ENCODE measurements around the gene RHEBL1.

RHEBL1 gene

DNA sequence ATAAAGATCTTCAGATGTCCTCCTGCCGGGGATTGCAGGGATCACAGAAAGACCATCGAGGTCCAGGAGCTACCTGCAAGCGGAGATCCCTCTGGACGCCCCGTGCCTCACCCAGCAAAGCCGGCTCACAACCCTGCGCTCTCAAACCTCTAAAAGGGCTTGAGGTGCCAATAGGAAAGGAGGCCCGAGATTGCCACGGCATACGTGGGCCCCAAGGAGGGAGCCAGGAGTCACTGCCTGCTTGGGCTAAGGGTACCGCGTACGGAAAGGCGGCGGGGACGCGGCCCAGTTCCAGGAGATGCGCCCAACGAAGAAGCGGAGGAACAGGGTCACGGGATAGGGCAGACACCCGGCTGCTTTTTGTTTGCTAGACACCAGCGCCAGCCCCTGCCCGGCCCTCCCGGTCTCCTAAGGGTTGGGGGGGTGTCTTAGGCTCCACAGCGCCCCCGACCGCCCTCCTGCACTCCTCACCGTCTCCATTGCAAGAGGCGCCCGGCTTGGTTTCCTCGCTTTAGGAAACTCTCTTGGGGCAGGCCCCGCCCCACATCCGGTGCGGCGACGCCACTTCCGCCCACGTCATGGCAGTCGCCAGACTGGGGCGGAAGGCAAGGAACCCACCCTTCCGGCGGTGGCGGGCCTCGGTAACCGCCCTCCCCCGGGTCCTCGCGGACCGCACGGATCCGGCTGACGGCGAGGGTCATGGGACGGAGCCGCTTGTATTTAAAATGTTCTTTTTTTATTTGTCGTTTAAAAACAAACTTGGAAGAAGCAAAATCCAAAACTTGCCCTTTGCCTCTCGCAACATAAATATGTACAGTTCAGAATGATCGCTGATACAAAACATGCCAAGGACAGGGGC lies 51.3 kb downstream of the RHEBL1 start, which contains the start of gene PRKAG1:
Gene PRKAG1 (minus strand): TSS at position 516 of the 859 bp plus-strand sequence. CDS start 36 bp downstream, at position 480.
- POLR2A ChIA-PET, result interaction anchor here (0.6 to 1.7 kb wide), 6 partner anchors 9 to 55 kb away, joined by 3 to 6 read pairs (median 4); partner anchors contain the start of gene RHEBL1
- TF ChIP-seq ZNF114 (tag by site-specific recombination; IDR thresholded peaks at IDR 0.05), result no peak
- TF ChIP-seq WT1 (tag by site-specific recombination; IDR thresholded peaks at IDR 0.05), result peak; percentile 23; the same call in 1 of the 2 replicates
- no peak for TF ChIP-seq ZNF544 (tag by site-specific recombination; IDR thresholded peaks at IDR 0.05)
- peak; percentile 54; the same call in 1 of the 2 replicates for TF ChIP-seq GLIS2 (tag by site-specific recombination; IDR thresholded peaks at IDR 0.05)
- peak; percentile 26; the same call in 1 of the 2 replicates for TF ChIP-seq ELK4 (IDR thresholded peaks at IDR 0.05; ENCODE audit: borderline replicate concordance, low read depth, low read length)
- no peak for TF ChIP-seq ZNF560 (tag by site-specific recombination; IDR thresholded peaks at IDR 0.05; ENCODE audit: borderline replicate concordance)
- peak; percentile 87 for TF ChIP-seq ZSCAN30 (tag by site-specific recombination; IDR thresholded peaks at IDR 0.05)
- no peak for TF ChIP-seq ZSCAN18 (tag by site-specific recombination; IDR thresholded peaks at IDR 0.05)
- TF ChIP-seq, protein P1, sequence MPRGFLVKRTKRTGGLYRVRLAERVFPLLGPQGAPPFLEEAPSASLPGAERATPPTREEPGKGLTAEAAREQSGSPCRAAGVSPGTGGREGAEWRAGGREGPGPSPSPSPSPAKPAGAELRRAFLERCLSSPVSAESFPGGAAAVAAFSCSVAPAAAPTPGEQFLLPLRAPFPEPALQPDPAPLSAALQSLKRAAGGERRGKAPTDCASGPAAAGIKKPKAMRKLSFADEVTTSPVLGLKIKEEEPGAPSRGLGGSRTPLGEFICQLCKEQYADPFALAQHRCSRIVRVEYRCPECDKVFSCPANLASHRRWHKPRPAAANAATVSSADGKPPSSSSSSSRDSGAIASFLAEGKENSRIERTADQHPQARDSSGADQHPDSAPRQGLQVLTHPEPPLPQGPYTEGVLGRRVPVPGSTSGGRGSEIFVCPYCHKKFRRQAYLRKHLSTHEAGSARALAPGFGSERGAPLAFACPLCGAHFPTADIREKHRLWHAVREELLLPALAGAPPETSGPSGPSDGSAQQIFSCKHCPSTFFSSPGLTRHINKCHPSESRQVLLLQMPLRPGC (tag by site-specific recombination; IDR thresholded peaks at IDR 0.05), result peak; percentile 13; the same call in 1 of the 2 replicates
- TF ChIP-seq, protein P2, sequence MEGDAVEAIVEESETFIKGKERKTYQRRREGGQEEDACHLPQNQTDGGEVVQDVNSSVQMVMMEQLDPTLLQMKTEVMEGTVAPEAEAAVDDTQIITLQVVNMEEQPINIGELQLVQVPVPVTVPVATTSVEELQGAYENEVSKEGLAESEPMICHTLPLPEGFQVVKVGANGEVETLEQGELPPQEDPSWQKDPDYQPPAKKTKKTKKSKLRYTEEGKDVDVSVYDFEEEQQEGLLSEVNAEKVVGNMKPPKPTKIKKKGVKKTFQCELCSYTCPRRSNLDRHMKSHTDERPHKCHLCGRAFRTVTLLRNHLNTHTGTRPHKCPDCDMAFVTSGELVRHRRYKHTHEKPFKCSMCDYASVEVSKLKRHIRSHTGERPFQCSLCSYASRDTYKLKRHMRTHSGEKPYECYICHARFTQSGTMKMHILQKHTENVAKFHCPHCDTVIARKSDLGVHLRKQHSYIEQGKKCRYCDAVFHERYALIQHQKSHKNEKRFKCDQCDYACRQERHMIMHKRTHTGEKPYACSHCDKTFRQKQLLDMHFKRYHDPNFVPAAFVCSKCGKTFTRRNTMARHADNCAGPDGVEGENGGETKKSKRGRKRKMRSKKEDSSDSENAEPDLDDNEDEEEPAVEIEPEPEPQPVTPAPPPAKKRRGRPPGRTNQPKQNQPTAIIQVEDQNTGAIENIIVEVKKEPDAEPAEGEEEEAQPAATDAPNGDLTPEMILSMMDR (tag by site-specific recombination; IDR thresholded peaks at IDR 0.05), result peak; percentile 91
- no peak for TF ChIP-seq ZNF510 (tag by site-specific recombination; IDR thresholded peaks at IDR 0.05; ENCODE audit: insufficient replicate concordance)
- peak; percentile 83; the same call in 1 of the 2 replicates for TF ChIP-seq ZNF501 (tag by site-specific recombination; IDR thresholded peaks at IDR 0.05)
- no peak for TF ChIP-seq HOXA7 (CRISPR knock-in tag; IDR thresholded peaks at IDR 0.05; ENCODE audit: borderline replicate concordance)
- peak; percentile 96 for TF ChIP-seq SP2 (tag by site-specific recombination; IDR thresholded peaks at IDR 0.05)
- peak; percentile 79; the same call in 1 of the 2 replicates for TF ChIP-seq KLF7 (tag by site-specific recombination; IDR thresholded peaks at IDR 0.05; ENCODE audit: borderline replicate concordance)
- TF ChIP-seq ZNF394 (tag by site-specific recombination; IDR thresholded peaks at IDR 0.05; ENCODE audit: borderline replicate concordance), result peak; percentile 69
- TF ChIP-seq ZNF629 (tag by site-specific recombination; IDR thresholded peaks at IDR 0.05), result peak; percentile 99
- TF ChIP-seq ZNF677 (tag by site-specific recombination; IDR thresholded peaks at IDR 0.05), result no peak
- 0 out of 2 replicates have a peak, but pooled peaks have one; percentile 34 for TF ChIP-seq ZSCAN16 (tag by site-specific recombination; IDR thresholded peaks at IDR 0.05)
- TF ChIP-seq KLF8 (tag by site-specific recombination; IDR thresholded peaks at IDR 0.05), result peak; percentile 85
- TF ChIP-seq, protein P3, sequence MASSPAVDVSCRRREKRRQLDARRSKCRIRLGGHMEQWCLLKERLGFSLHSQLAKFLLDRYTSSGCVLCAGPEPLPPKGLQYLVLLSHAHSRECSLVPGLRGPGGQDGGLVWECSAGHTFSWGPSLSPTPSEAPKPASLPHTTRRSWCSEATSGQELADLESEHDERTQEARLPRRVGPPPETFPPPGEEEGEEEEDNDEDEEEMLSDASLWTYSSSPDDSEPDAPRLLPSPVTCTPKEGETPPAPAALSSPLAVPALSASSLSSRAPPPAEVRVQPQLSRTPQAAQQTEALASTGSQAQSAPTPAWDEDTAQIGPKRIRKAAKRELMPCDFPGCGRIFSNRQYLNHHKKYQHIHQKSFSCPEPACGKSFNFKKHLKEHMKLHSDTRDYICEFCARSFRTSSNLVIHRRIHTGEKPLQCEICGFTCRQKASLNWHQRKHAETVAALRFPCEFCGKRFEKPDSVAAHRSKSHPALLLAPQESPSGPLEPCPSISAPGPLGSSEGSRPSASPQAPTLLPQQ (tag by site-specific recombination; IDR thresholded peaks at IDR 0.05), result peak; percentile 75
- no peak; the same call in 1 of the 2 replicates for TF ChIP-seq YY2 (tag by site-specific recombination; IDR thresholded peaks at IDR 0.05)
- TF ChIP-seq, protein P4, sequence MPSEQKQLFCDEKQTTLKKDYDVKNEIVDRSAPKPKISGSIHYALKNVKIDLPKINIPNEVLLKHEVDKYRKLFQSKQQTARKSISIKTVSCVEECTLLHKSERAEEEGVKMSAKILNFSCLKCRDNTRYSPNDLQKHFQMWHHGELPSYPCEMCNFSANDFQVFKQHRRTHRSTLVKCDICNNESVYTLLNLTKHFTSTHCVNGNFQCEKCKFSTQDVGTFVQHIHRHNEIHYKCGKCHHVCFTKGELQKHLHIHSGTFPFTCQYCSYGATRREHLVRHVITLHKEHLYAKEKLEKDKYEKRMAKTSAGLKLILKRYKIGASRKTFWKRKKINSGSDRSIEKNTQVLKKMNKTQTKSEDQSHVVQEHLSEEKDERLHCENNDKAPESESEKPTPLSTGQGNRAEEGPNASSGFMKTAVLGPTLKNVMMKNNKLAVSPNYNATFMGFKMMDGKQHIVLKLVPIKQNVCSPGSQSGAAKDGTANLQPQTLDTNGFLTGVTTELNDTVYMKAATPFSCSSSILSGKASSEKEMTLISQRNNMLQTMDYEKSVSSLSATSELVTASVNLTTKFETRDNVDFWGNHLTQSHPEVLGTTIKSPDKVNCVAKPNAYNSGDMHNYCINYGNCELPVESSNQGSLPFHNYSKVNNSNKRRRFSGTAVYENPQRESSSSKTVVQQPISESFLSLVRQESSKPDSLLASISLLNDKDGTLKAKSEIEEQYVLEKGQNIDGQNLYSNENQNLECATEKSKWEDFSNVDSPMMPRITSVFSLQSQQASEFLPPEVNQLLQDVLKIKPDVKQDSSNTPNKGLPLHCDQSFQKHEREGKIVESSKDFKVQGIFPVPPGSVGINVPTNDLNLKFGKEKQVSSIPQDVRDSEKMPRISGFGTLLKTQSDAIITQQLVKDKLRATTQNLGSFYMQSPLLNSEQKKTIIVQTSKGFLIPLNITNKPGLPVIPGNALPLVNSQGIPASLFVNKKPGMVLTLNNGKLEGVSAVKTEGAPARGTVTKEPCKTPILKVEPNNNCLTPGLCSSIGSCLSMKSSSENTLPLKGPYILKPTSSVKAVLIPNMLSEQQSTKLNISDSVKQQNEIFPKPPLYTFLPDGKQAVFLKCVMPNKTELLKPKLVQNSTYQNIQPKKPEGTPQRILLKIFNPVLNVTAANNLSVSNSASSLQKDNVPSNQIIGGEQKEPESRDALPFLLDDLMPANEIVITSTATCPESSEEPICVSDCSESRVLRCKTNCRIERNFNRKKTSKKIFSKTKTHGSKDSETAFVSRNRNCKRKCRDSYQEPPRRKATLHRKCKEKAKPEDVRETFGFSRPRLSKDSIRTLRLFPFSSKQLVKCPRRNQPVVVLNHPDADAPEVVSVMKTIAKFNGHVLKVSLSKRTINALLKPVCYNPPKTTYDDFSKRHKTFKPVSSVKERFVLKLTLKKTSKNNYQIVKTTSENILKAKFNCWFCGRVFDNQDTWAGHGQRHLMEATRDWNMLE (tag by site-specific recombination; conservative IDR thresholded peaks at IDR 0.05; ENCODE audit: low read depth), result peak; percentile 86

More for the DNA sequence above, 51.3 kb downstream of the RHEBL1 start, which contains the start of gene PRKAG1:
- peak within 1 kb of the TSS; percentile 84 for H3K27ac ChIP-seq (ENCODE audit: extremely low read depth, low read depth, low read length)
- H3K9me3 ChIP-seq (ENCODE audit: control insufficient read depth, insufficient read depth, low read depth, low read length), result no peaks in the 10 kb centered on the region
- H3K36me3 ChIP-seq (ENCODE audit: control insufficient read depth in 2 of 2, insufficient read depth in 1 of 2, low read length in 2 of 2), result peaks cover 8 to 27% of the 10 kb centered on the region in 2 experiments; a peak in 2 of 3 replicates
- H3K4me3 ChIP-seq (ENCODE audit: low read depth, low read length), result peak within 1 kb of the TSS; percentile 95
- no peaks in the 10 kb centered on the region; the same call in 1 of the 2 replicates for H3K4me1 ChIP-seq (ENCODE audit: control insufficient read depth, insufficient read depth, low read length)
- CTCF ChIA-PET, result interaction anchor here (0.6 to 2.1 kb wide), 12 partner anchors 10 to 983 kb away, joined by 3 to 12 read pairs (median 4); no protein-coding TSS in a partner anchor
